K562 (cell line): ENCODE measurements around the gene LGALS3BP. TPM values are rescaled to one million over a fixed set of nuclear protein-coding genes. Genes with fewer than 3 reads are reported as not detected.
A peak's percentile ranks its signal among the peaks of the same experiment; 100 is the strongest.

ENCODE experiments used
- ATF6 ChIP-seq: sonication (generic); formaldehyde crosslinking; IDR thresholded peaks from 2 replicates; pipeline ENCODE4 v1.4.0; 2020; ENCODE audit warnings: mild to moderate bottlenecking, missing genetic modification reagents
- BRD9 ChIP-seq: fragments of 450-650 bp; IDR thresholded peaks from 2 replicates; pipeline ENCODE4 v1.6.1; 2018; ENCODE audit warnings: low read depth; ENCODE audit not compliant: partially characterized antibody
- CBX5 ChIP-seq: IDR thresholded peaks from 2 replicates; pipeline ENCODE4 v1.6.1; 2014; ENCODE audit warnings: low read depth, borderline replicate concordance
- CREM ChIP-seq: IDR thresholded peaks from 2 replicates; pipeline ENCODE4 v1.6.1; 2014; ENCODE audit warnings: antibody characterized with exemption, low read depth
- DACH1 ChIP-seq: fragments of 450-650 bp; IDR thresholded peaks from 2 replicates; pipeline ENCODE4 v1.6.1; 2018; ENCODE audit not compliant: partially characterized antibody
- HDAC3 ChIP-seq: fragments of 450-650 bp; IDR thresholded peaks from 2 replicates; pipeline ENCODE4 v1.6.1; 2018; ENCODE audit warnings: borderline replicate concordance, mild to moderate bottlenecking, moderate library complexity; ENCODE audit not compliant: partially characterized antibody
- POLR3A ChIP-seq: IDR thresholded peaks from 2 replicates; pipeline ENCODE4 v1.6.1; 2011; ENCODE audit warnings: borderline replicate concordance, mild to moderate bottlenecking, moderate library complexity; ENCODE audit not compliant: insufficient read length, insufficient read depth; ENCODE audit errors: extremely low read depth
- PTRF ChIP-seq: fragments of 450-650 bp; IDR thresholded peaks from 2 replicates; pipeline ENCODE4 v1.6.1; 2016; ENCODE audit warnings: mild to moderate bottlenecking, missing genetic modification characterization, missing compliant biosample characterization
- SMAD4 ChIP-seq: fragments of 250-450 bp; sonication (Bioruptor Pico); conservative IDR thresholded peaks from 2 replicates; pipeline ENCODE4 v1.8.0; 2021; ENCODE audit warnings: inconsistent platforms, mild to moderate bottlenecking, moderate library complexity
- THRAP3 ChIP-seq: fragments of 450-650 bp; IDR thresholded peaks from 2 replicates; pipeline ENCODE4 v1.6.1; 2016; ENCODE audit warnings: mild to moderate bottlenecking, inconsistent platforms, borderline replicate concordance
- ZBTB43 ChIP-seq: sonication (generic); formaldehyde crosslinking; IDR thresholded peaks from 2 replicates; pipeline ENCODE4 v1.8.0; 2023; ENCODE audit warnings: mild to moderate bottlenecking, missing genetic modification reagents
- ZBTB9 ChIP-seq: fragments of 450-650 bp; formaldehyde crosslinking; IDR thresholded peaks from 2 replicates; pipeline ENCODE4 v1.4.0; 2020; ENCODE audit warnings: mild to moderate bottlenecking, moderate library complexity
- ZNF407 ChIP-seq: fragments of 450-650 bp; IDR thresholded peaks from 2 replicates; pipeline ENCODE4 v1.6.1; 2016; ENCODE audit warnings: low read depth
- ZNF511 ChIP-seq: sonication (generic); formaldehyde crosslinking; IDR thresholded peaks from 2 replicates; pipeline ENCODE4 v1.8.0; 2022; ENCODE audit warnings: mild to moderate bottlenecking, missing genetic modification reagents
- polyA plus RNA-seq, 8 experiments: library from polyadenylated mRNA; depleted of rRNA in 4 of 8; stranded (reverse) in 5 of 8; unstranded in 3 of 8; fragments of >200 nt; fragmentation: Nextera tagmentation in 2 of 8; fragmentation: Illumina TruSeq in 1 of 8; extraction: Ambion mirVana in 2 of 8; extraction: Trizol in 1 of 8; gene quantifications; 2 replicates each; pipeline versions ENCODE4 v1.2.1 to v1.2.3, GENCODE V29; 2011 to 2014; ENCODE audit warnings: inconsistent platforms in 1 of 8, missing spikeins in 1 of 8
- total RNA-seq, 7 experiments: library from RNA; depleted of rRNA in 6 of 7; stranded (reverse); fragments of >200 nt in 6 of 7; fragmentation: Illumina TruSeq in 2 of 7; extraction: Trizol in 2 of 7; gene quantifications; 2 replicates each; pipeline versions ENCODE4 v1.2.1 to v1.2.3, GENCODE V29; 2011 to 2021; ENCODE audit warnings: low replicate concordance in 1 of 7

LGALS3BP gene
- total and polyA plus RNA-seq, 9 of the 15 experiments (the other 6 are each of a cell fraction or from before 2014, with no cell fraction given): 0.39 to 5.3 (median 3.2) TPM

GRCh38 chr17:78986048-78986648 lies 6.4 kb upstream of the LGALS3BP start (continued):
- TF ChIP-seq ATF6 (CRISPR knock-in tag): no peak
- no peak for TF ChIP-seq ZNF511 (CRISPR knock-in tag)
- TF ChIP-seq POLR3A: no peak
- no peak for TF ChIP-seq SMAD4 (CRISPR knock-in tag)
- no peak for TF ChIP-seq ZBTB43 (CRISPR knock-in tag)
- TF ChIP-seq HDAC3: peak; percentile 41
- TF ChIP-seq THRAP3: 0 out of 2 replicates have a peak, but pooled peaks have one; percentile 66
- no peak for TF ChIP-seq CBX5
- TF ChIP-seq DACH1: no peak
- no peak for TF ChIP-seq ZBTB9 (CRISPR knock-in tag)
- peak; percentile 45 for TF ChIP-seq BRD9
- TF ChIP-seq PTRF (tag): no peak
- peak; percentile 40; the same call in 1 of the 2 replicates for TF ChIP-seq CREM
- TF ChIP-seq ZNF407: peak; percentile 27; the same call in 1 of the 2 replicates
